ENCODE measurements around the gene IPP.
A peak's percentile ranks its signal among the peaks of the same experiment; 100 is the strongest.
"Not testable (repeated sequence)": the region's sequence is repeated elsewhere in the genome, so short reads cannot be mapped to it uniquely, and the experiment has no call there.

Gene IPP

GRCh38 chr1:45739137-45739536 is 11.3 kb downstream of the IPP start:
- no peak for DNase-seq

- DNase-seq, result no peak
These were observed 19.6 kb downstream of the IPP start for GRCh38 chr1:45730780-45731319.

- no peak for DNase-seq
These were observed 20.2 kb downstream of the IPP start for GRCh38 chr1:45730075-45730779.

GRCh38 chr1:45726007-45726406 is 24.4 kb downstream of the IPP start:
- DNase-seq, result not testable (repeated sequence)

- DNase-seq, result no peak
These were observed 27.1 kb downstream of the IPP start for GRCh38 chr1:45723248-45723930.

GRCh38 chr1:45722809-45723208 is 27.6 kb downstream of the IPP start:
- no peak for DNase-seq

- DNase-seq, result no peak
These were observed 29.2 kb downstream of the IPP start for GRCh38 chr1:45721207-45721606.

- DNase-seq, result no peak
These were observed 32.2 kb downstream of the IPP start for GRCh38 chr1:45718289-45718688.

- DNase-seq, result not testable (repeated sequence)
These were observed 33.1 kb downstream of the IPP start for GRCh38 chr1:45717386-45717785.

- no peak for DNase-seq
These were observed 33.8 kb downstream of the IPP start for GRCh38 chr1:45716700-45717099.

- no peak for DNase-seq
These were observed 36.7 kb downstream of the IPP start for GRCh38 chr1:45713711-45714110.

- no peak for DNase-seq
These were observed 45.8 kb downstream of the IPP start for GRCh38 chr1:45704637-45705036.

- no peak for DNase-seq
These were observed 55.6 kb downstream of the IPP start for GRCh38 chr1:45694823-45695222.

GRCh38 chr1:45693811-45694210 is 56.6 kb downstream of the IPP start:
- not testable (repeated sequence) for DNase-seq

GRCh38 chr1:45687754-45688740 is 62.4 kb downstream of the IPP start, which contains the start of gene TMEM69:
Gene TMEM69 (plus strand): TSS chr1:45688181. CDS start chr1:45691069, 2,888 bp downstream.
- DNase-seq, result peak; percentile 68 to 87

GRCh38 chr1:45687014-45687753 is 63.3 kb downstream of the IPP start:
- DNase-seq, result peak; percentile 94 to 99

- peak; percentile 85 to 94 for DNase-seq
These were observed 64.0 kb downstream of the IPP start, which contains the start of gene GPBP1L1 for GRCh38 chr1:45686288-45687013. Gene GPBP1L1 (minus strand): TSS chr1:45686533. CDS start chr1:45659087, 27,446 bp downstream.

- DNase-seq, result peak; percentile 38 to 52
These were observed 64.5 kb downstream of the IPP start for GRCh38 chr1:45686015-45686287.

GRCh38 chr1:45685308-45686014 is 65.0 kb downstream of the IPP start:
- no peak for DNase-seq

GRCh38 chr1:45684402-45684801 is 66.1 kb downstream of the IPP start:
- DNase-seq, result no peak

- DNase-seq, result no peak
These were observed 67.5 kb downstream of the IPP start for GRCh38 chr1:45682942-45683341.

Data from NCI-H524 (cell line).